IMR-90 (cell line): Measurements from ENCODE around the gene PTPN22. TPM values are rescaled to one million over a fixed set of nuclear protein-coding genes. Genes with fewer than 3 reads are reported as not detected.

Experiments
- ATAC-seq: fragments of 200-7000 bp; cut with Tn5 transposase; 2 replicates; pipeline ENCODE4 v1.9.1; 2020; ENCODE audit warnings: low read depth, mild to moderate bottlenecking, moderate library complexity
- BruUV-seq: library from RNA; stranded (reverse); fragments of 400-500 nt; replicated peaks from 2 replicates; lab custom pipeline; 2021; lab: Mats Ljungman, UMichigan
- CTCF ChIA-PET: fragments of 300-600 bp; formaldehyde crosslinking; extraction: SDS; loops from one replicate; lab custom pipeline; 2021; ENCODE audit warnings: antibody characterized with exemption; lab: Yijun Ruan, JAX
- POLR2A ChIA-PET: fragments of 300-600 bp; sonication (Branson Sonifier 250); formaldehyde crosslinking; loops from one replicate; lab custom pipeline; 2022; ENCODE audit warnings: antibody characterized with exemption; ENCODE audit not compliant: unreplicated experiment; lab: Charles Lee
- DNase-seq: peaks from one replicate; pipeline ENCODE4 v3.0.0; 2013
- H2AFZ ChIP-seq: replicated peaks from 2 replicates; pipeline ENCODE3; 2013; ENCODE audit warnings: low read length, mild to moderate bottlenecking; ENCODE audit not compliant: poor library complexity
- H2AK5ac ChIP-seq: 2 replicates; pipeline ENCODE4 v1.6.1; 2013; ENCODE audit warnings: low read depth, low read length, inconsistent platforms
- H2AK9ac ChIP-seq: replicated peaks from 2 replicates; pipeline ENCODE3; 2013; ENCODE audit warnings: mild to moderate bottlenecking, low read depth, low read length, moderate library complexity; ENCODE audit not compliant: poor library complexity
- H2BK120ac ChIP-seq: 2 replicates; pipeline ENCODE4 v1.6.1; 2013; ENCODE audit warnings: low read depth, low read length, inconsistent platforms
- H2BK15ac ChIP-seq: 3 replicates; pipeline ENCODE4 v1.6.1; 2013; ENCODE audit warnings: low read depth, low read length, inconsistent platforms
- H2BK20ac ChIP-seq: 2 replicates; pipeline ENCODE4 v1.6.1; 2013; ENCODE audit warnings: low read depth, mild to moderate bottlenecking, inconsistent platforms, low read length, moderate library complexity
- H2BK5ac ChIP-seq: 2 replicates; pipeline ENCODE4 v1.6.1; 2013; ENCODE audit warnings: mild to moderate bottlenecking, low read depth, low read length, inconsistent platforms; ENCODE audit not compliant: poor library complexity, severe bottlenecking
- H3K14ac ChIP-seq: replicated peaks from 2 replicates; pipeline ENCODE4 v1.6.1; 2013; ENCODE audit warnings: low read depth, low read length, inconsistent platforms
- H3K18ac ChIP-seq: 2 replicates; pipeline ENCODE4 v1.6.1; 2013; ENCODE audit warnings: low read depth, low read length, control low read depth
- H3K23ac ChIP-seq: 2 replicates; pipeline ENCODE4 v1.6.1; 2013; ENCODE audit warnings: low read depth, low read length, inconsistent platforms
- H3K27ac ChIP-seq: 2 replicates; pipeline ENCODE4 v1.5.1; 2013; ENCODE audit warnings: mild to moderate bottlenecking, control low read depth, low read length; ENCODE audit not compliant: insufficient read depth
- H3K27me3 ChIP-seq: 2 replicates; pipeline ENCODE4 v1.6.1; 2013; ENCODE audit warnings: low read length; ENCODE audit not compliant: control insufficient read depth, insufficient read depth
- H3K36me3 ChIP-seq: 2 replicates; pipeline ENCODE4 v1.6.1; 2013; ENCODE audit warnings: low read length, mixed read lengths; ENCODE audit not compliant: control insufficient read depth, insufficient read depth
- H3K4ac ChIP-seq: 2 replicates; pipeline ENCODE4 v1.6.1; 2013; ENCODE audit warnings: low read depth, low read length, inconsistent platforms
- H3K4me1 ChIP-seq: 2 replicates; pipeline ENCODE4 v1.6.1; 2013; ENCODE audit warnings: low read length, mixed read lengths; ENCODE audit not compliant: control insufficient read depth, insufficient read depth
- H3K4me2 ChIP-seq: 2 replicates; pipeline ENCODE4 v1.6.1; 2013; ENCODE audit warnings: low read depth, mild to moderate bottlenecking, control low read depth, low read length, moderate library complexity
- H3K4me3 ChIP-seq: 2 replicates; pipeline ENCODE4 v1.5.1; 2013; ENCODE audit warnings: low read depth, mild to moderate bottlenecking, control low read depth, low read length, moderate library complexity; ENCODE audit not compliant: insufficient read depth
- H3K56ac ChIP-seq: 2 replicates; pipeline ENCODE4 v1.6.1; 2013; ENCODE audit warnings: low read length, inconsistent platforms; ENCODE audit not compliant: insufficient read depth; ENCODE audit errors: extremely low read depth
- H3K79me1 ChIP-seq, 2 experiments: 2 replicates each; pipeline ENCODE4 v1.6.1; 2013; ENCODE audit warnings: low read length in 2 of 2, inconsistent platforms in 1 of 2, low read depth in 1 of 2
- H3K9ac ChIP-seq: 2 replicates; pipeline ENCODE4 v1.6.1; 2013; ENCODE audit warnings: low read depth, low read length, control low read depth
- H3K9me1 ChIP-seq: 2 replicates; pipeline ENCODE4 v1.6.1; 2013; ENCODE audit warnings: low read length, inconsistent platforms; ENCODE audit not compliant: insufficient read depth
- H3K9me3 ChIP-seq: 2 replicates; pipeline ENCODE4 v1.6.1; 2013; ENCODE audit warnings: low read length; ENCODE audit not compliant: control insufficient read depth, insufficient read depth
- H4K20me1 ChIP-seq: 2 replicates; pipeline ENCODE4 v1.6.1; 2013; ENCODE audit warnings: low read length, inconsistent platforms; ENCODE audit not compliant: insufficient read depth
- H4K5ac ChIP-seq: 2 replicates; pipeline ENCODE4 v1.6.1; 2013; ENCODE audit warnings: mild to moderate bottlenecking, low read depth, low read length, control low read depth
- H4K8ac ChIP-seq, 2 experiments: 2 replicates each; pipeline ENCODE4 v1.6.1; 2013; ENCODE audit warnings: low read depth in 2 of 2, low read length in 2 of 2, control low read depth in 1 of 2, inconsistent platforms in 1 of 2
- H4K91ac ChIP-seq: 2 replicates; pipeline ENCODE4 v1.6.1; 2013; ENCODE audit warnings: low read depth, low read length, inconsistent platforms; ENCODE audit not compliant: insufficient read depth
- CEBPB ChIP-seq: IDR thresholded peaks from 2 replicates; pipeline ENCODE4 v1.6.1; 2012; ENCODE audit warnings: low read depth, low read length, improper control_type of control experiment
- CHD1 ChIP-seq: IDR thresholded peaks from 2 replicates; pipeline ENCODE4 v1.6.1; 2012; ENCODE audit warnings: low read depth, low read length, improper control_type of control experiment
- ELK1 ChIP-seq: fragments of 150-350 bp; IDR thresholded peaks from 2 replicates; pipeline ENCODE4 v1.6.1; 2016; ENCODE audit warnings: low read depth, mild to moderate bottlenecking, low read length, moderate library complexity, borderline replicate concordance
- FOS ChIP-seq: fragments of 150-350 bp; IDR thresholded peaks from 2 replicates; pipeline ENCODE4 v1.6.1; 2016; ENCODE audit warnings: low read depth, low read length
- MXI1 ChIP-seq: IDR thresholded peaks from 2 replicates; pipeline ENCODE4 v1.6.1; 2012; ENCODE audit warnings: low read depth, mild to moderate bottlenecking, low read length, moderate library complexity, borderline replicate concordance
- POLR2A ChIP-seq: IDR thresholded peaks from 2 replicates; pipeline ENCODE4 v1.6.1; 2012; ENCODE audit warnings: mild to moderate bottlenecking, low read depth, low read length
- WGBS, 2 experiments: methylation state at CpG; one replicate each; pipeline versions ENCODE4 v1.1.5 to v1.1.7; 2013; ENCODE audit warnings: missing lambda C conversion rate in 2 of 2; ENCODE audit not compliant: insufficient read length in 1 of 2; ENCODE audit errors: extremely low coverage in 2 of 2; 5-methylcytosine and 5-hydroxymethylcytosine counted together
- dilution Hi-C: fragments of 300-500 bp; cut with HindIII; formaldehyde crosslinking; loops from one replicate; pipeline ENCODE4 v1.14.3; 2018; ENCODE audit warnings: low sequenced_read_pairs; ENCODE audit not compliant: unreplicated experiment
- in situ Hi-C: fragments of 300-500 bp; cut with MboI; formaldehyde crosslinking; loops from 3 replicates; pipeline ENCODE4 v1.14.3; 2019; ENCODE audit warnings: low sequenced_read_pairs, inconsistent platforms, mixed read lengths
- intact Hi-C: fragments of 100-400 bp; cut with micrococcal nuclease; formaldehyde crosslinking; loops from 2 replicates; pipeline ENCODE4 v1.10.0; 2022
- polyA plus RNA-seq, 3 experiments: library from polyadenylated mRNA; depleted of rRNA; stranded (reverse); fragments of >200 nt; gene quantifications; 2 replicates each; pipeline ENCODE4 v1.2.3, GENCODE V29; 2012; ENCODE audit warnings: low replicate concordance in 1 of 3
- total RNA-seq: library from RNA; depleted of rRNA; stranded (reverse); fragments of >200 nt; gene quantifications from 2 replicates; pipeline ENCODE4 v1.2.3, GENCODE V29; 2012
- TF ChIP-seq, protein P1 (sequence below): conservative IDR thresholded peaks from 2 replicates; pipeline ENCODE4 v1.5.1; 2012; ENCODE audit warnings: mild to moderate bottlenecking, low read depth, low read length, improper control_type of control experiment

PTPN22 gene
- total and polyA plus RNA-seq, 2 of the 4 experiments (the other 2 are of a cell fraction), result 0.14 to 0.18 TPM

DNA sequence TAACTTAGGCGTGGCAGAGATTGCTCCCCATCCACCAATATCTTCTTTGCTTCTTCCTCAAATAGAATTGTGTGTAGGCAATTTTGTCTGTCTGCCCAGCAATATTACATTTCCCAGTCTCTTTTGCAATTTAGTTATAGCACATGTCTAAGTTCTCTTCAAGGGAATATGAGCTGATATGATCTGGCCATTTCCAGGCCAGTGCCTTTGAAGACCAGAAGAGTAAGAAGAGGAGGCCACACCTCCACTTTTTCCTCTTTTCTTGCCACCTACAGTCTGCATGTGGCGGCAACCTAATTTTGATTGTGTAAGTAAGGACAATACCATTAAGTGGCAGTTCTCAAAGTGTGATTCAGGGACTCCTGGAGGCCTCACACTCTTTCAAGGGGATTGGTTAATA, 52.9 kb downstream of the PTPN22 start:
- intact Hi-C loops, result loop anchor here (10.0 kb wide), 1 partner anchor 424 kb away; the partner anchor contains the start of gene MAGI3
- POLR2A ChIA-PET, result no interaction called here

More for the DNA sequence above, 52.9 kb downstream of the PTPN22 start:
- no TSS peak for BruUV-seq
- H3K18ac ChIP-seq, result no peak overlapping the region
- H2BK120ac ChIP-seq, result no peak overlapping the region
- no peak overlapping the region for H3K4me2 ChIP-seq
- H4K20me1 ChIP-seq, result no peaks in the 10 kb centered on the region
- H3K9me3 ChIP-seq, result no peaks in the 10 kb centered on the region
- H2AK5ac ChIP-seq, result no peak overlapping the region
- no peak overlapping the region for H3K14ac ChIP-seq
- dilution Hi-C loops, result no loop called here
- no CpG with 5 or more reads among the region's 2 CpGs for WGBS, 2 experiments
- in situ Hi-C loops, result no loop called here
- no peak overlapping the region for H4K5ac ChIP-seq
- no peaks in the 10 kb centered on the region for H3K4me1 ChIP-seq
- H3K27ac ChIP-seq, result no peak overlapping the region
- no peak overlapping the region for H4K8ac ChIP-seq
- H3K27me3 ChIP-seq, result no peaks in the 10 kb centered on the region
- H3K36me3 ChIP-seq, result no peaks in the 10 kb centered on the region
- no peak overlapping the region for H3K4me3 ChIP-seq
- no peak overlapping the region for H2BK20ac ChIP-seq
- no peak overlapping the region for H4K91ac ChIP-seq
- no peak for TF ChIP-seq POLR2A
- TF ChIP-seq CEBPB, result no peak
- TF ChIP-seq, protein P1, sequence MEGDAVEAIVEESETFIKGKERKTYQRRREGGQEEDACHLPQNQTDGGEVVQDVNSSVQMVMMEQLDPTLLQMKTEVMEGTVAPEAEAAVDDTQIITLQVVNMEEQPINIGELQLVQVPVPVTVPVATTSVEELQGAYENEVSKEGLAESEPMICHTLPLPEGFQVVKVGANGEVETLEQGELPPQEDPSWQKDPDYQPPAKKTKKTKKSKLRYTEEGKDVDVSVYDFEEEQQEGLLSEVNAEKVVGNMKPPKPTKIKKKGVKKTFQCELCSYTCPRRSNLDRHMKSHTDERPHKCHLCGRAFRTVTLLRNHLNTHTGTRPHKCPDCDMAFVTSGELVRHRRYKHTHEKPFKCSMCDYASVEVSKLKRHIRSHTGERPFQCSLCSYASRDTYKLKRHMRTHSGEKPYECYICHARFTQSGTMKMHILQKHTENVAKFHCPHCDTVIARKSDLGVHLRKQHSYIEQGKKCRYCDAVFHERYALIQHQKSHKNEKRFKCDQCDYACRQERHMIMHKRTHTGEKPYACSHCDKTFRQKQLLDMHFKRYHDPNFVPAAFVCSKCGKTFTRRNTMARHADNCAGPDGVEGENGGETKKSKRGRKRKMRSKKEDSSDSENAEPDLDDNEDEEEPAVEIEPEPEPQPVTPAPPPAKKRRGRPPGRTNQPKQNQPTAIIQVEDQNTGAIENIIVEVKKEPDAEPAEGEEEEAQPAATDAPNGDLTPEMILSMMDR, result no peak
- TF ChIP-seq ELK1, result no peak
- no peak for TF ChIP-seq MXI1
- TF ChIP-seq FOS, result no peak
- TF ChIP-seq CHD1, result no peak
- CTCF ChIA-PET, result no interaction called here
- no peaks in the 10 kb centered on the region for H3K79me1 ChIP-seq
- H3K9me1 ChIP-seq, result no peaks in the 10 kb centered on the region
- no peak overlapping the region for H2AFZ ChIP-seq
- H3K56ac ChIP-seq, result no peak overlapping the region
- no peak overlapping the region for H3K9ac ChIP-seq
- H3K4ac ChIP-seq, result no peak overlapping the region
- no peak overlapping the region for H2BK5ac ChIP-seq
- ATAC-seq (no peak), DNase-seq (no peak)
- no peak overlapping the region for H2BK15ac ChIP-seq
- no peak overlapping the region for H2AK9ac ChIP-seq
- H3K23ac ChIP-seq, result no peak overlapping the region
